GM06990 (cell line): ENCODE data around the gene FAM50B.

Source experiments
- DNase-seq: peaks from one replicate; pipeline ENCODE4 v3.0.0-alpha.2; 2011; ENCODE audit not compliant: insufficient read length; ENCODE audit errors: extremely low read depth
- H3K27me3 ChIP-seq: replicated peaks from 2 replicates; pipeline ENCODE4 v1.6.0; 2011; ENCODE audit warnings: low read length; ENCODE audit not compliant: control insufficient read depth, insufficient read depth
- H3K36me3 ChIP-seq: 2 replicates; pipeline ENCODE4 v1.5.1; 2011; ENCODE audit warnings: low read length; ENCODE audit not compliant: control insufficient read depth, insufficient read depth
- H3K4me3 ChIP-seq: replicated peaks from 2 replicates; pipeline ENCODE4 v1.5.1; 2011; ENCODE audit warnings: low read depth, mild to moderate bottlenecking, control low read depth, low read length
- TF ChIP-seq, protein P1 (sequence below): IDR thresholded peaks from 2 replicates; pipeline ENCODE4 v1.5.1; 2011; ENCODE audit warnings: low read length, control low read depth, mild to moderate bottlenecking, inconsistent platforms; ENCODE audit not compliant: insufficient read depth, poor library complexity, severe bottlenecking

The FAM50B gene

DNA sequence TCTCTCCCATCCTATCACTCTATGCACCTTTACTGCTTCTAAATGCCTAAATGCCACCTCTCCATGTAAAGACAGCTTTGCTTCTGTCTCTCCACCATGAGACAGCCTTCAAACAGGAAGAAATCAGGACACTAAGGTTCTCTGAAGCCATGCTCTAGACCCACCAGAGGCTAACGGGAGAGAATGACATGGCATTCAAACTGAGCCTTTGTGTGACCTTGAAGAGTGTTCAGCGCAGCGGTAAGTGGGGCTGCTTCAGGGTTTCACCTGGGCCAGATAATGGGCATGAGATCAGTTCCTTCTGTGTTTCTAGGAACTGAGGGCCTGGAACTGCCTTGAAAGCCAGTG is 20.1 kb downstream of the FAM50B start:
- Histone ChIP-seq H3K27me3 (no peaks in the 10 kb centered on the region; the same call in 1 of the 2 replicates), H3K4me3 (no peak overlapping the region), H3K36me3 (no peaks in the 10 kb centered on the region)
- TF ChIP-seq, protein P1, sequence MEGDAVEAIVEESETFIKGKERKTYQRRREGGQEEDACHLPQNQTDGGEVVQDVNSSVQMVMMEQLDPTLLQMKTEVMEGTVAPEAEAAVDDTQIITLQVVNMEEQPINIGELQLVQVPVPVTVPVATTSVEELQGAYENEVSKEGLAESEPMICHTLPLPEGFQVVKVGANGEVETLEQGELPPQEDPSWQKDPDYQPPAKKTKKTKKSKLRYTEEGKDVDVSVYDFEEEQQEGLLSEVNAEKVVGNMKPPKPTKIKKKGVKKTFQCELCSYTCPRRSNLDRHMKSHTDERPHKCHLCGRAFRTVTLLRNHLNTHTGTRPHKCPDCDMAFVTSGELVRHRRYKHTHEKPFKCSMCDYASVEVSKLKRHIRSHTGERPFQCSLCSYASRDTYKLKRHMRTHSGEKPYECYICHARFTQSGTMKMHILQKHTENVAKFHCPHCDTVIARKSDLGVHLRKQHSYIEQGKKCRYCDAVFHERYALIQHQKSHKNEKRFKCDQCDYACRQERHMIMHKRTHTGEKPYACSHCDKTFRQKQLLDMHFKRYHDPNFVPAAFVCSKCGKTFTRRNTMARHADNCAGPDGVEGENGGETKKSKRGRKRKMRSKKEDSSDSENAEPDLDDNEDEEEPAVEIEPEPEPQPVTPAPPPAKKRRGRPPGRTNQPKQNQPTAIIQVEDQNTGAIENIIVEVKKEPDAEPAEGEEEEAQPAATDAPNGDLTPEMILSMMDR: no peak
- DNase-seq: no peak

DNA sequence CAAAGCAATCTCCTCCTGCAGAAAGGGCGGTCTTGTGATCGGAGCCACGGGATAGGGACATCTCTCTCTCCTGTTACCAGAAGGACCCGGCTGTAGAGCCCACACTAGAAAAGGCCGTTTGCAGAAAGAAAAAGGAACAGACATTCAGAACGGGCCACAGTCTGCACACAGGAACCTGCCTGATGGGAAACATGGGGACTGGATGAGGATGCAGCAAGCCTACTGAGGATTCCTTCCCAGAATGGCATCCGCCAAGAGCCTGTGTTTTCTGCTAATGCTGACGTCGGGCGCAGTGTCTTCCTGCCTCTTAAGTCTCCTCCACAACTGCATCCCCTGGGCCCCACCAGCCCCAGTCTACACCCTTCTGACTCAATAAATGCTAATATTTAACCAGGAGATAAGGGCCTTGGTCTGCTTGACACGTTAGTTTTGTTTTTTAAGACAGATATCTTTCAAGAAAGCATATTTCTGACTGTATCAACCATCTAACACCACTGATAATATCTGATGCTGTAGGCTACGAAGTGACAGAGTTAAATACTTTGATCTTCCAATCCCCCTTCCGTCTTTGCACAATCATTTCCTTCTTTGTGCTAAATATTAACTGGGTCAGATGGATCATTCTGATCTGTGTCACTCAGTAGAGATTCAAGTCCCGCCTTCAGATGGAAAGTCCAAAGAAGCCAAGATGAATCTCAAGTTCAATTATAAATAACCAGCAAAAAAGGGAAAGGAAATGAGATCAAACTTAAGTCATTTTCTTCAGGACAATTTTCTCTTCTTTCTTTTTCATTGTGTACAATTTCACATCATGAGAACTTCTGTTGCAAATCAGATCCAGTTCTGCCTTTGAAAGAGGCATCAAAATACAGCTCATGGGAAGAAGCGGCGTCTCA is 20.7 kb downstream of the FAM50B start:
- no peak for DNase-seq
- TF ChIP-seq, protein P1: no peak
- Histone ChIP-seq H3K4me3 (no peak overlapping the region), H3K27me3 (no peaks in the 10 kb centered on the region; the same call in 1 of the 2 replicates), H3K36me3 (no peaks in the 10 kb centered on the region)

DNA sequence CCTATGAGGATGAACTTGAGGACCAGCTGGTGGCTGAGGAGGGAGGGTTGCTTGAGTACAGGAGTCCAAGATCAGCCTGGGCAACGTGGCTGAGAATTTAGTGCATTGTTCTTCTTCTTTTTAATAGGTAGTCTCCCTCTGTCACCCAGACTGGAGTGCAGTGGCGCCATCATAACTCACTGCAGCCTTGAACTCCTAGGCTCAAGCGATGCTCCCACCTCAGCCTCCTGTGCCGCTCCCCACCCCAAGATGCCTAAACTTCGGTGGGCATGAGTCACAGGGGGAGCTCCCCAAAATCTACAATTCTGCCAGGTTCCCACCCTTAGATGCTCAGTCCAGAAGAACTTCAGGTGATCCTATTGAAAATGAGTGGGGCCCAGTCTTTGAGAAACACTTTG is 21.4 kb downstream of the FAM50B start:
- no peaks in the 10 kb centered on the region for H3K36me3 ChIP-seq
- H3K4me3 ChIP-seq: no peak overlapping the region
- TF ChIP-seq, protein P1: no peak
- DNase-seq: no peak
- no peaks in the 10 kb centered on the region; the same call in 1 of the 2 replicates for H3K27me3 ChIP-seq

DNA sequence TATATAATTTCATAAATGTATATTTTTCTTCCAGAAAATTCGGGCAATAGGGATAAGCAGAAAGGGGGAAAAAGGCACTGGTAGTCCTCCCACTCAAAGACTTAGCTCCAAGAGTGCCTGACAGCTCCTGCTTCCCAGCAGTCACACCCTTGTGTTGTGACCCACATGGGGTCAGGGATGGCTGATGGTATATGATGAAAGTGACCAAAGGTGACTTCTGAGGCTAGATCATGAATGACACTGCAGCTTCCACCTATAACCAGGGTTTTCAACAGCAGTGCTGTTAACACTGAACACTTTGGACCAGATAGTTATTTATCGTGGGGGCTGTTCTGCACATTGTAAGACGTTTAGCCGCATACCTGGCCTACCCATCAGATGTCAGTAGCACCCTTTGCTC is 22.3 kb downstream of the FAM50B start:
- no peak for DNase-seq
- TF ChIP-seq, protein P1: no peak
- Histone ChIP-seq H3K27me3 (no peaks in the 10 kb centered on the region; the same call in 1 of the 2 replicates), H3K36me3 (no peaks in the 10 kb centered on the region), H3K4me3 (no peak overlapping the region)

DNA sequence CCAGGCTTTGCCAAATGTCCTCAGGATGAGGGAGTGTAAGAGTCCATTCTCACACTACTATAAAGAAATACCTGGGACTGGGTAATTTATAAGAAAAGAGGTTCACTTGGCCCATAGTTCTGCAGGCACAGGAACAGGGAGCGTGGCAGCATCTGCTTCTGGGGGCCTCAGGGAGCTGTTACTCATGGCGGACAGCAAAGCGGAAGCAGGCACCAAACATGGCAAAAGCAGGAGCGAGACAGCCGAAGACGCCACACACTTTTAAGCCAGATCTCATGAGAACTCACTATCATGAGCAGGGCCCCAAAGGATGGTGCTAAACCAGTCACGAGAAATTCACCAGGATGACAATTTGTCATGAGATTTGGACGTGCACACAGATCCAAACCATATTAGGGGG is 22.8 kb downstream of the FAM50B start:
- no peaks in the 10 kb centered on the region; the same call in 1 of the 2 replicates for H3K27me3 ChIP-seq
- DNase-seq: no peak
- H3K4me3 ChIP-seq: no peak overlapping the region
- TF ChIP-seq, protein P1: no peak
- H3K36me3 ChIP-seq: no peaks in the 10 kb centered on the region
